Fibroblast of lung (primary cell): ENCODE data around the gene PTPRE. TPM values are rescaled to one million over a fixed set of nuclear protein-coding genes. Genes with fewer than 3 reads are reported as not detected.

ENCODE experiments used
- DNase-seq, 2 donors: peaks; one replicate each; pipeline versions ENCODE4 v3.0.0 to v3.0.0-alpha.2; 2010; ENCODE audit warnings: low read depth in 2 of 2
- H2AFZ ChIP-seq: 2 replicates; pipeline ENCODE4 v1.5.1; 2012; ENCODE audit warnings: low read length, control low read depth, inconsistent platforms
- H3K27ac ChIP-seq: 2 replicates; pipeline ENCODE4 v1.5.1; 2011; ENCODE audit warnings: low read length, control low read depth; ENCODE audit not compliant: insufficient read depth
- H3K27me3 ChIP-seq: 2 replicates; pipeline ENCODE4 v1.5.1; 2011; ENCODE audit warnings: mild to moderate bottlenecking, low read length; ENCODE audit not compliant: control insufficient read depth, insufficient read depth
- H3K36me3 ChIP-seq: 2 replicates; pipeline ENCODE4 v1.5.1; 2011; ENCODE audit warnings: low read length; ENCODE audit not compliant: control insufficient read depth, insufficient read depth
- H3K4me1 ChIP-seq: 2 replicates; pipeline ENCODE4 v1.5.1; 2011; ENCODE audit warnings: low read length; ENCODE audit not compliant: control insufficient read depth, insufficient read depth; ENCODE audit errors: extremely low read depth
- H3K4me2 ChIP-seq: 2 replicates; pipeline ENCODE4 v1.5.1; 2011; ENCODE audit warnings: low read length, control low read depth; ENCODE audit not compliant: insufficient read depth; ENCODE audit errors: extremely low read depth
- H3K4me3 ChIP-seq, 4 experiments: fragments of 200-600 bp in 1 of 4; sonication (generic) in 1 of 4; replicated peaks in 1 of 4; 2 replicates each; pipeline ENCODE4 v1.5.1; 2011 to 2016; ENCODE audit warnings: low read length in 4 of 4, low read depth in 3 of 4, mild to moderate bottlenecking in 3 of 4, control low read depth in 2 of 4, inconsistent platforms in 1 of 4, mixed read lengths in 1 of 4; ENCODE audit not compliant: insufficient read depth in 1 of 4; ENCODE audit errors: control extremely low read depth in 1 of 4
- H3K79me2 ChIP-seq: 2 replicates; pipeline ENCODE4 v1.5.1; 2012; ENCODE audit warnings: mild to moderate bottlenecking, low read length, inconsistent platforms; ENCODE audit not compliant: control insufficient read depth, insufficient read depth
- H3K9ac ChIP-seq: 2 replicates; pipeline ENCODE4 v1.5.1; 2011; ENCODE audit warnings: mild to moderate bottlenecking, low read length, control low read depth; ENCODE audit not compliant: insufficient read depth
- H3K9me3 ChIP-seq: 2 replicates; pipeline ENCODE4 v1.5.1; 2012; ENCODE audit warnings: low read depth, low read length; ENCODE audit not compliant: control insufficient read depth, insufficient read depth
- H4K20me1 ChIP-seq: 2 replicates; pipeline ENCODE4 v1.5.1; 2011; ENCODE audit warnings: low read length; ENCODE audit not compliant: control insufficient read depth, insufficient read depth; ENCODE audit errors: extremely low read depth
- CTCF ChIP-seq, 2 donors: IDR thresholded peaks in 1 of 2; conservative IDR thresholded peaks in 1 of 2; 1 replicate in 1 of 2; 2 replicates in 1 of 2; pipeline ENCODE4 v1.5.1; 2011 to 2012; ENCODE audit warnings: low read length in 2 of 2, control low read depth in 1 of 2, inconsistent platforms in 1 of 2, low read depth in 1 of 2, mild to moderate bottlenecking in 1 of 2
- EZH2 ChIP-seq: IDR thresholded peaks from 2 replicates; pipeline ENCODE4 v1.5.1; 2012; ENCODE audit warnings: low read length, control low read depth, mild to moderate bottlenecking; ENCODE audit errors: missing control alignments
- polyA plus RNA-seq, 2 donors: library from polyadenylated mRNA; depleted of rRNA in 1 of 2; stranded (reverse) in 1 of 2; unstranded in 1 of 2; fragments of >200 nt; gene quantifications; 2 replicates each; pipeline ENCODE4 v1.2.1, GENCODE V29; 2011 to 2012; ENCODE audit warnings: missing spikeins in 1 of 2
- total RNA-seq: library from RNA; depleted of rRNA; stranded (reverse); fragments of >200 nt; gene quantifications from 2 replicates; pipeline ENCODE4 v1.2.1, GENCODE V29; 2014

The PTPRE gene
- total and polyA plus RNA-seq, 2 donors (not counting 1 experiment from before 2014, with no cell fraction given), result 0.75 to 1.8 TPM

GRCh38 chr10:128000471-128001362 is 93.8 kb downstream of the PTPRE start:
- Histone ChIP-seq H3K4me2 (no peak overlapping the region), H3K4me3 (no peak overlapping the region), H3K79me2 (no peaks in the 10 kb centered on the region), H2AFZ (no peak overlapping the region), H3K27me3 (no peaks in the 10 kb centered on the region), H4K20me1 (no peaks in the 10 kb centered on the region), H3K27ac (no peak overlapping the region), H3K9me3 (no peaks in the 10 kb centered on the region), H3K36me3 (no peaks in the 10 kb centered on the region), H3K9ac (no peak overlapping the region), H3K4me1 (no peaks in the 10 kb centered on the region)
- TF ChIP-seq EZH2, result no peak
- TF ChIP-seq CTCF (conservative IDR thresholded peaks at IDR 0.05 in 1 of 2, IDR thresholded peaks at IDR 0.05 in 1 of 2; ENCODE audit: low read depth in 1 of 2, low read length in 2 of 2), result no peak
- peak in 1 of 2 donors; percentile 65 for DNase-seq

GRCh38 chr10:128001363-128001745 is 94.5 kb downstream of the PTPRE start:
- Histone ChIP-seq H3K36me3 (no peaks in the 10 kb centered on the region), H3K79me2 (no peaks in the 10 kb centered on the region), H3K4me1 (no peaks in the 10 kb centered on the region), H3K27me3 (no peaks in the 10 kb centered on the region), H3K4me3 (no peak overlapping the region), H4K20me1 (no peaks in the 10 kb centered on the region), H3K9me3 (no peaks in the 10 kb centered on the region), H3K27ac (no peak overlapping the region), H3K4me2 (no peak overlapping the region), H3K9ac (no peak overlapping the region), H2AFZ (no peak overlapping the region)
- TF ChIP-seq CTCF (conservative IDR thresholded peaks at IDR 0.05 in 1 of 2, IDR thresholded peaks at IDR 0.05 in 1 of 2; ENCODE audit: low read depth in 1 of 2, low read length in 2 of 2) (no peak), EZH2 (no peak)
- no peak for DNase-seq

- no peaks in the 10 kb centered on the region for H3K79me2 ChIP-seq
- no peak overlapping the region for H3K27ac ChIP-seq
- no peak for DNase-seq
- H3K36me3 ChIP-seq, result no peaks in the 10 kb centered on the region
- H3K9ac ChIP-seq, result no peak overlapping the region
- no peaks in the 10 kb centered on the region for H4K20me1 ChIP-seq
- TF ChIP-seq CTCF (conservative IDR thresholded peaks at IDR 0.05 in 1 of 2, IDR thresholded peaks at IDR 0.05 in 1 of 2; ENCODE audit: low read depth in 1 of 2, low read length in 2 of 2) (no peak), EZH2 (no peak)
- H3K27me3 ChIP-seq, result no peaks in the 10 kb centered on the region
- no peaks in the 10 kb centered on the region for H3K9me3 ChIP-seq
- H3K4me1 ChIP-seq, result no peaks in the 10 kb centered on the region
- no peak overlapping the region for H3K4me2 ChIP-seq
- H3K4me3 ChIP-seq, result no peak overlapping the region
- no peak overlapping the region for H2AFZ ChIP-seq
These were observed 94.9 kb downstream of the PTPRE start for GRCh38 chr10:128001849-128002248.
